GM19324 (cell line): ENCODE data around the gene GTF2I.
"Not testable (repeated sequence)": the region's sequence is repeated elsewhere in the genome, so short reads cannot be mapped to it uniquely, and the experiment has no call there.

ENCODE experiments used
- ATAC-seq: cut with Tn5 transposase; IDR thresholded peaks from one replicate; pipeline ENCODE4 v1.9.1; 2021; ENCODE audit warnings: mild to moderate bottlenecking, moderate library complexity; ENCODE audit not compliant: unreplicated experiment, low FRiP score

GTF2I gene

GRCh38 chr7:74708569-74709275 is 51.2 kb downstream of the GTF2I start:
- ATAC-seq, result no peak

- no peak for ATAC-seq
Observed at GRCh38 chr7:74709880-74710671, 52.6 kb downstream of the GTF2I start.

- no peak for ATAC-seq
Observed at GRCh38 chr7:74713567-74713966, 56.0 kb downstream of the GTF2I start.

- no peak for ATAC-seq
Observed at GRCh38 chr7:74717889-74718288, 60.4 kb downstream of the GTF2I start.

- ATAC-seq, result no peak
Observed at GRCh38 chr7:74718336-74718735, 60.8 kb downstream of the GTF2I start.

GRCh38 chr7:74722153-74722552 is 64.6 kb downstream of the GTF2I start:
- no peak for ATAC-seq

- ATAC-seq, result no peak
Observed at GRCh38 chr7:74725840-74726239, 68.3 kb downstream of the GTF2I start.

- no peak for ATAC-seq
Observed at GRCh38 chr7:74726309-74727101, 69.0 kb downstream of the GTF2I start.

- not testable (repeated sequence) for ATAC-seq
Observed at GRCh38 chr7:74728686-74729085, 71.2 kb downstream of the GTF2I start.

- not testable (repeated sequence) for ATAC-seq
Observed at GRCh38 chr7:74730186-74730585, 72.7 kb downstream of the GTF2I start.

GRCh38 chr7:74739974-74740703 is 82.6 kb downstream of the GTF2I start:
- ATAC-seq, result not testable (repeated sequence)

GRCh38 chr7:74743936-74744557 is 86.5 kb downstream of the GTF2I start:
- ATAC-seq, result not testable (repeated sequence)

- ATAC-seq, result not testable (repeated sequence)
Observed at GRCh38 chr7:74753921-74754482, 96.5 kb downstream of the GTF2I start.

- not testable (repeated sequence) for ATAC-seq
Observed at GRCh38 chr7:74756673-74757072, 99.2 kb downstream of the GTF2I start.

GRCh38 chr7:74758268-74758667 is 100.8 kb downstream of the GTF2I start:
- not testable (repeated sequence) for ATAC-seq

- ATAC-seq, result not testable (repeated sequence)
Observed at GRCh38 chr7:74758982-74759381, 101.5 kb downstream of the GTF2I start.

GRCh38 chr7:74765205-74765918 is 107.8 kb downstream of the GTF2I start:
- ATAC-seq, result not testable (repeated sequence)

- ATAC-seq, result not testable (repeated sequence)
Observed at GRCh38 chr7:74766509-74766908, 109.0 kb downstream of the GTF2I start.

GRCh38 chr7:74766991-74767390 is 109.5 kb downstream of the GTF2I start:
- ATAC-seq, result not testable (repeated sequence)
